Kidney epithelial cell (primary cell): ENCODE results near the gene CDH13. TPM values are rescaled to one million over a fixed set of nuclear protein-coding genes. Genes with fewer than 3 reads are reported as not detected.

ENCODE experiments used
- DNase-seq: peaks from one replicate; pipeline ENCODE4 v3.0.0-alpha.2; 2010; ENCODE audit warnings: low read depth
- H3K27me3 ChIP-seq: 2 replicates; pipeline ENCODE4 v1.6.0; 2011; ENCODE audit warnings: low read length; ENCODE audit not compliant: control insufficient read depth, insufficient read depth
- H3K36me3 ChIP-seq: 2 replicates; pipeline ENCODE4 v1.5.1; 2011; ENCODE audit warnings: low read length; ENCODE audit not compliant: control insufficient read depth, insufficient read depth
- H3K4me3 ChIP-seq: 2 replicates; pipeline ENCODE4 v1.5.1; 2011; ENCODE audit warnings: low read depth, mild to moderate bottlenecking, control low read depth, low read length
- CTCF ChIP-seq: IDR thresholded peaks from 2 replicates; pipeline ENCODE4 v1.5.1; 2011; ENCODE audit warnings: mild to moderate bottlenecking, moderate library complexity, low read length, control low read depth, inconsistent platforms; ENCODE audit not compliant: insufficient read depth, poor library complexity, severe bottlenecking
- total RNA-seq: library from RNA; depleted of rRNA; stranded (reverse); fragments of >200 nt; gene quantifications from 2 replicates; pipeline ENCODE4 v1.2.3, GENCODE V29; 2015

The CDH13 gene
- total RNA-seq, 1 donor from 2014 or later, result 32.8 TPM

GRCh38 chr16:83005653-83006160, 378.9 kb downstream of the CDH13 start:
- H3K36me3 ChIP-seq, result no peaks in the 10 kb centered on the region
- H3K4me3 ChIP-seq, result no peak overlapping the region
- no peaks in the 10 kb centered on the region for H3K27me3 ChIP-seq
- no peak for TF ChIP-seq CTCF
- DNase-seq, result no peak

DNA sequence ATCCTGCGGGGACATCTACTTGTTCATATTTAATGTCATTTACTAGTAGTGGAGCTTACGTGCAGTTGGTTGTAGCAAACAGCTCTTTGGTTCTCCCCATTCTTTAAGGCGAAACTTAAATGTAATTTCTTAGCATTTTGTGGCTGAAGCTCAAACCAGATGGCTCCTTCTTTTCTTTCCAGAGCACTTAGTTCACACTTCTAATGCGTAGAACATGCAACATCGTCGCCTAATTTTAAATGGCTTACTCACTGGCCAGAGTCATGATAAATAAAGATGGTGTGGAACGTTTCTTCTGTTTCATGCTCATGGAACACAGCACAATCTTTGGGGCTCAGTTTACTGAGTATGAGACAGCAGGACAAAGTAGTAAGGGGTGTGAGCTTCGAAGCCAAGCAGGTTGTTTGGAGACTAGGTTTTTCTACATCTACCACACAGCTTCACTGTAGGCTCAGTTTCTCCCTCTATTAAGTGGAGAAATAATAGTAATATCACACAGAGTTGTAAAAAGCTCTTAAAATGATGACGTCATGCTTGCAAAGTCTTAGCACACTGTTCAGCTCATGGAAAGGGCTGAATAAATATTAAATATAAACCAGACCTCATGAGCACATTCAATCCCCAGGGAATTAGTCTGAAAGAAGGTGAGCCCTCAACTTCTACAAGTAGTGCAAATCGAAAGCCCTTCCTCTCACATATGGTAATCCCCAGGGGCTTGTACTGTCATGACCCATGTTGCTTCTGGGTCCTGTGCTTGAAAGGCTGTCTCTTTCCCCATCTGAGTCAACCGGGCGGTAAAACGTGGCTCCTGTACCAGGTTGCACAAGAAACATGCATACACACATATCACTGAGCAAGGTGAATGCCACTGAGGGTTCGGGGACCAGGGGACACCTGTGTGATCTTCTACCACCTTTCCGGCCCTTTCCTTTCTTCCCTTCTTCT, 384.3 kb downstream of the CDH13 start:
- H3K4me3 ChIP-seq, result no peak overlapping the region
- no peak for DNase-seq
- no peaks in the 10 kb centered on the region for H3K36me3 ChIP-seq
- H3K27me3 ChIP-seq, result no peaks in the 10 kb centered on the region
- no peak for TF ChIP-seq CTCF

DNA sequence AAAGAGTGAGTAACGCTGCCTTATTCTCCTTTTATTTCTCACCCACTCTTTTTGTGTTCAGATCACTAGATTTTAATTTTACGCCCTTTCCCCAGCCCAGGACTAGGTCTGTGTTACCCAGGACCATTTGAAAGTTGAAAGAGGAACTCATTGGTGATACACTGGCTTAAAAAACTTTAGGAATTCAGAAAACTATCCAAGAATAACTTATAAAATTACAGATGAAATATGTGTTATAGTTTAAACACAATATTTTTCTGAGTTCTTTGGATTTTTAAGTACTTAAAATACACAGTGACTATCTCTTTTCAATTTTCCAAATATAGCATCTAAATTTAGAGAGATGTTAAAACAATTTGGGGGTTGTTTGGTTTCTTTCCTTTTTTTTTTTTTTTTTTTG, 385.2 kb downstream of the CDH13 start:
- no peaks in the 10 kb centered on the region for H3K27me3 ChIP-seq
- H3K36me3 ChIP-seq, result no peaks in the 10 kb centered on the region
- TF ChIP-seq CTCF, result no peak
- no peak overlapping the region for H3K4me3 ChIP-seq
- no peak for DNase-seq

- H3K36me3 ChIP-seq, result no peaks in the 10 kb centered on the region
- TF ChIP-seq CTCF, result no peak
- H3K27me3 ChIP-seq, result no peaks in the 10 kb centered on the region
- no peak overlapping the region for H3K4me3 ChIP-seq
- no peak for DNase-seq
Measured at GRCh38 chr16:83013071-83013470, 386.3 kb downstream of the CDH13 start.

DNA sequence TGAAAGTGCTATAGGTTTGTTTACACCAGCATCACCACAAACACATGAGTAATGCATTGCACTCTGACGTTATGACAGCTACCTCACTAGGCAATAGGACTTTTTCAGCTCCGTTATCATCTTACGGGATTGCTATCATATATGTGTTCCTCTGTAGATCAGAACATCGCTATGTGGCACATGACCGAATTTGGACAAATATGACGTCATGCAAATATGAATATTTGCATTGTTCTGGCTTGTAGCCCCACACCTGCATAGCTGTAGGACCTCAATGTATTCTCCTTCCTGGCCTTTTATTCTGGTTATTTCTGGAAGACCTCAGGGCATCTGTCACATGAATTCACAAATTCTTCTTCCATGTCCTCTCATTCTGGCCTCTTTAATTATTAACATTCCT, 393.2 kb downstream of the CDH13 start:
- H3K36me3 ChIP-seq, result no peaks in the 10 kb centered on the region
- TF ChIP-seq CTCF, result no peak
- no peak for DNase-seq

DNA sequence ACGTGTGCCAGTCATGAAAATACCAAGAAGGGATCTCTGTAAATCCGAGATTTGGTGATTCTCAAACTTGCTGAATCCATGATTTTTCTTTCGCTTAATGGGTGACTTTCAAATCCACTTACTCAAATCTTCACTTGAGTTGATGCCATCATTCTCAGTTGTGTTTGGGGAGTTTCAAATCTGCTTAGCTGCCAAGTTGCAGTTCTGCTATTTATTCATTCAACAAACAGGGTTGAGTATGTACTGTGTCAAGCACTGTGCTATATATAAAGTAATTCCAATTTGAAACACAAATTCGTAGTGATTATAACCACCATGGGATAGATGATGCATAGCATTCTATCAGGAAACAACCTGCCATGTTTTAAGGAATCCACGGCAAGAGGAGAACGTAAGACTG, 394.3 kb downstream of the CDH13 start:
- no peak for TF ChIP-seq CTCF
- H3K27me3 ChIP-seq, result no peaks in the 10 kb centered on the region
- H3K36me3 ChIP-seq, result no peaks in the 10 kb centered on the region
- DNase-seq, result no peak
- H3K4me3 ChIP-seq, result no peak overlapping the region

More for the DNA sequence above, 393.2 kb downstream of the CDH13 start:
- H3K27me3 ChIP-seq, result no peaks in the 10 kb centered on the region
- H3K4me3 ChIP-seq, result no peak overlapping the region
